Keratinocyte (primary cell): ENCODE data around the gene NFATC4. TPM values are rescaled to one million over a fixed set of nuclear protein-coding genes. Genes with fewer than 3 reads are reported as not detected.

Experiments used
- DNase-seq: peaks from one replicate; pipeline ENCODE4 v3.0.0-alpha.2; 2011; ENCODE audit warnings: low read depth, missing footprints, low spot score
- FAIRE-seq: peaks from 2 replicates; lab custom pipeline; 2011; peaks lifted over from hg19 to GRCh38; lab: Jason Lieb, UNC
- H2AFZ ChIP-seq: 2 replicates; pipeline ENCODE4 v1.6.0; 2012; ENCODE audit warnings: low read length, control low read depth, inconsistent platforms; ENCODE audit not compliant: control insufficient read depth
- H3K27ac ChIP-seq: 2 replicates; pipeline ENCODE4 v1.5.1; 2011; ENCODE audit warnings: low read length; ENCODE audit not compliant: control insufficient read depth, insufficient read depth
- H3K27me3 ChIP-seq: 3 replicates; pipeline ENCODE4 v1.6.0; 2011; ENCODE audit warnings: low read length; ENCODE audit not compliant: control insufficient read depth, insufficient read depth; ENCODE audit errors: extremely low read depth
- H3K36me3 ChIP-seq, 2 experiments: 2 replicates in 1 of 2; 3 replicates in 1 of 2; pipeline ENCODE4 v1.5.1; 2011; ENCODE audit warnings: low read length in 2 of 2, mild to moderate bottlenecking in 1 of 2; ENCODE audit not compliant: control insufficient read depth in 2 of 2, insufficient read depth in 2 of 2; ENCODE audit errors: extremely low read depth in 1 of 2
- H3K4me1 ChIP-seq: 3 replicates; pipeline ENCODE4 v1.5.1; 2011; ENCODE audit warnings: low read length; ENCODE audit not compliant: control insufficient read depth, insufficient read depth; ENCODE audit errors: extremely low read depth
- H3K4me2 ChIP-seq: 3 replicates; pipeline ENCODE4 v1.6.0; 2011; ENCODE audit warnings: low read depth, low read length; ENCODE audit not compliant: control insufficient read depth, insufficient read depth; ENCODE audit errors: extremely low read depth
- H3K4me3 ChIP-seq, 3 experiments: fragments of 200-600 bp in 1 of 3; sonication (generic) in 1 of 3; 2 replicates in 2 of 3; 3 replicates in 1 of 3; pipeline ENCODE4 v1.5.1; 2011 to 2016; ENCODE audit warnings: low read length in 3 of 3, mild to moderate bottlenecking in 3 of 3, control low read depth in 2 of 3, inconsistent platforms in 1 of 3, low read depth in 1 of 3, mixed read lengths in 1 of 3, mixed run types in 1 of 3, moderate library complexity in 1 of 3; ENCODE audit not compliant: control insufficient read depth in 2 of 3, insufficient read depth in 2 of 3; ENCODE audit errors: extremely low read depth in 1 of 3
- H3K79me2 ChIP-seq: 2 replicates; pipeline ENCODE4 v1.6.0; 2012; ENCODE audit warnings: low read length; ENCODE audit not compliant: control insufficient read depth, insufficient read depth
- H3K9ac ChIP-seq: 3 replicates; pipeline ENCODE4 v1.6.0; 2011; ENCODE audit warnings: low read length; ENCODE audit not compliant: control insufficient read depth, insufficient read depth; ENCODE audit errors: extremely low read depth
- H3K9me1 ChIP-seq: 3 replicates; pipeline ENCODE4 v1.6.0; 2011; ENCODE audit warnings: low read length; ENCODE audit not compliant: control insufficient read depth, insufficient read depth; ENCODE audit errors: extremely low read depth
- H3K9me3 ChIP-seq: 2 replicates; pipeline ENCODE4 v1.5.1; 2012; ENCODE audit warnings: low read depth, low read length; ENCODE audit not compliant: control insufficient read depth
- H4K20me1 ChIP-seq: 3 replicates; pipeline ENCODE4 v1.6.0; 2011; ENCODE audit warnings: low read length; ENCODE audit not compliant: control insufficient read depth, insufficient read depth; ENCODE audit errors: extremely low read depth
- EZH2 ChIP-seq: IDR thresholded peaks from one replicate; pipeline ENCODE4 v1.6.1; 2012; ENCODE audit warnings: inconsistent platforms, mild to moderate bottlenecking, low read length, moderate library complexity
- dilution Hi-C: fragments of 300-500 bp; cut with MboI; formaldehyde crosslinking; loops from one replicate; pipeline ENCODE4 v1.7.0; 2020; ENCODE audit warnings: low sequenced_read_pairs; ENCODE audit not compliant: extremely low pct_ligation_motif_present
- polyA plus RNA-seq, 5 experiments: library from polyadenylated mRNA; depleted of rRNA in 3 of 5; stranded (reverse) in 3 of 5; stranded (forward) in 1 of 5; unstranded in 1 of 5; fragments of >200 nt; gene quantifications; 1 replicate in 1 of 5; 2 replicates in 3 of 5; 3 replicates in 1 of 5; pipeline versions ENCODE4 v1.2.1 to v1.2.3, GENCODE V29; 2011 to 2012; ENCODE audit warnings: missing spikeins in 2 of 5, low read depth in 1 of 5, low replicate concordance in 1 of 5
- TF ChIP-seq, protein P1 (sequence below), 3 experiments: IDR thresholded peaks in 1 of 3; conservative IDR thresholded peaks in 1 of 3; optimal IDR thresholded peaks in 1 of 3; 2 replicates in 2 of 3; 3 replicates in 1 of 3; pipeline versions ENCODE3 to v1.5.1; 2011; ENCODE audit warnings: low read length in 3 of 3, mild to moderate bottlenecking in 3 of 3, moderate library complexity in 2 of 3, control low read depth in 1 of 3, inconsistent platforms in 1 of 3; ENCODE audit not compliant: insufficient read depth in 2 of 3; ENCODE audit errors: extremely low read depth in 1 of 3

NFATC4 gene
- polyA plus RNA-seq, 1 donor (not counting 4 experiments of a cell fraction or from before 2014, with no cell fraction given) = 0.92 TPM

DNA sequence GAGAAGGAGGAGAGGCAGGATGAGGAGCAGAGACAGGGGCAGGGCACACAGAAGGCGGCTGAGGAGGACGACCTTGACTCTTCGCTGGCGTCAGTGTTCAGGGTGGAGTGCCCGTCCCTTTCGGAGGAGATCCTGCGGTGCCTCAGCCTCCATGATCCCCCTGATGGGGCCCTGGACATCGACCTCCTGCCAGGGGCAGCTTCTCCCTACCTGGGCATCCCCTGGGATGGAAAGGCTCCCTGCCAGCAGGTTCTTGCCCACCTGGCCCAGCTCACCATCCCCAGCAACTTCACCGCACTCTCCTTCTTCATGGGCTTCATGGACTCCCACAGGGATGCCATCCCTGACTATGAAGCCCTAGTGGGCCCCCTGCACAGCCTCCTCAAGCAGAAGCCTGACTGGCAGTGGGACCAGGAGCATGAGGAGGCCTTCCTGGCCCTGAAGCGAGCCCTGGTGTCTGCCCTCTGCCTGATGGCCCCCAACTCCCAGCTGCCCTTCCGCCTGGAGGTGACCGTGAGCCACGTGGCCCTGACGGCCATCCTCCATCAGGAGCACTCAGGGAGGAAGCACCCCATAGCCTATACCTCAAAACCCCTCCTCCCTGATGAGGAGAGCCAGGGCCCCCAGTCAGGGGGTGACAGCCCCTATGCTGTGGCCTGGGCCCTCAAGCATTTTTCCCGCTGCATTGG is 46.9 kb downstream of the NFATC4 start:
- DNase-seq (no peak), FAIRE-seq (no peak)
- peaks cover 4% of the 10 kb centered on the region for H3K9me1 ChIP-seq
- TF ChIP-seq EZH2 = no peak
- TF ChIP-seq, protein P1, sequence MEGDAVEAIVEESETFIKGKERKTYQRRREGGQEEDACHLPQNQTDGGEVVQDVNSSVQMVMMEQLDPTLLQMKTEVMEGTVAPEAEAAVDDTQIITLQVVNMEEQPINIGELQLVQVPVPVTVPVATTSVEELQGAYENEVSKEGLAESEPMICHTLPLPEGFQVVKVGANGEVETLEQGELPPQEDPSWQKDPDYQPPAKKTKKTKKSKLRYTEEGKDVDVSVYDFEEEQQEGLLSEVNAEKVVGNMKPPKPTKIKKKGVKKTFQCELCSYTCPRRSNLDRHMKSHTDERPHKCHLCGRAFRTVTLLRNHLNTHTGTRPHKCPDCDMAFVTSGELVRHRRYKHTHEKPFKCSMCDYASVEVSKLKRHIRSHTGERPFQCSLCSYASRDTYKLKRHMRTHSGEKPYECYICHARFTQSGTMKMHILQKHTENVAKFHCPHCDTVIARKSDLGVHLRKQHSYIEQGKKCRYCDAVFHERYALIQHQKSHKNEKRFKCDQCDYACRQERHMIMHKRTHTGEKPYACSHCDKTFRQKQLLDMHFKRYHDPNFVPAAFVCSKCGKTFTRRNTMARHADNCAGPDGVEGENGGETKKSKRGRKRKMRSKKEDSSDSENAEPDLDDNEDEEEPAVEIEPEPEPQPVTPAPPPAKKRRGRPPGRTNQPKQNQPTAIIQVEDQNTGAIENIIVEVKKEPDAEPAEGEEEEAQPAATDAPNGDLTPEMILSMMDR (optimal IDR thresholded peaks at IDR 0.05 in 1 of 3, IDR thresholded peaks at IDR 0.05 in 1 of 3, conservative IDR thresholded peaks at IDR 0.05 in 1 of 3; ENCODE audit: extremely low read depth in 1 of 3, insufficient read depth in 2 of 3, low read length in 3 of 3) = no peak
- H3K9me3 ChIP-seq = no peaks in the 10 kb centered on the region
- H3K4me2 ChIP-seq = no peak overlapping the region
- H3K27me3 ChIP-seq = no peaks in the 10 kb centered on the region
- H3K9ac ChIP-seq = no peak overlapping the region
- dilution Hi-C loops = no loop called here
- peaks cover 17% of the 10 kb centered on the region for H3K4me1 ChIP-seq
- no peak overlapping the region for H3K4me3 ChIP-seq
- no peaks in the 10 kb centered on the region for H3K36me3 ChIP-seq
- H2AFZ ChIP-seq = no peak overlapping the region
- H3K79me2 ChIP-seq = no peaks in the 10 kb centered on the region
- H4K20me1 ChIP-seq = no peaks in the 10 kb centered on the region
- H3K27ac ChIP-seq = no peak overlapping the region

- no peak overlapping the region for H3K27ac ChIP-seq
- no peaks in the 10 kb centered on the region for H4K20me1 ChIP-seq
- H3K4me1 ChIP-seq = peaks cover 17% of the 10 kb centered on the region
- H3K79me2 ChIP-seq = no peaks in the 10 kb centered on the region
- no peaks in the 10 kb centered on the region for H3K36me3 ChIP-seq
- H3K4me2 ChIP-seq = no peak overlapping the region
- DNase-seq (no peak), FAIRE-seq (no peak)
- H3K4me3 ChIP-seq = no peak overlapping the region
- H2AFZ ChIP-seq = no peak overlapping the region
- no peak overlapping the region for H3K9ac ChIP-seq
- dilution Hi-C loops = no loop called here
- no peaks in the 10 kb centered on the region for H3K9me3 ChIP-seq
- no peaks in the 10 kb centered on the region for H3K27me3 ChIP-seq
- H3K9me1 ChIP-seq = peaks cover 4% of the 10 kb centered on the region
- TF ChIP-seq, protein P1 (optimal IDR thresholded peaks at IDR 0.05 in 1 of 3, IDR thresholded peaks at IDR 0.05 in 1 of 3, conservative IDR thresholded peaks at IDR 0.05 in 1 of 3; ENCODE audit: extremely low read depth in 1 of 3, insufficient read depth in 2 of 3, low read length in 3 of 3) = no peak
- TF ChIP-seq EZH2 = no peak
These were observed 47.7 kb downstream of the NFATC4 start for GRCh38 chr14:24415421-24416253.
